ENCODE measurements around the gene PITPNM3.

PITPNM3 gene

DNA sequence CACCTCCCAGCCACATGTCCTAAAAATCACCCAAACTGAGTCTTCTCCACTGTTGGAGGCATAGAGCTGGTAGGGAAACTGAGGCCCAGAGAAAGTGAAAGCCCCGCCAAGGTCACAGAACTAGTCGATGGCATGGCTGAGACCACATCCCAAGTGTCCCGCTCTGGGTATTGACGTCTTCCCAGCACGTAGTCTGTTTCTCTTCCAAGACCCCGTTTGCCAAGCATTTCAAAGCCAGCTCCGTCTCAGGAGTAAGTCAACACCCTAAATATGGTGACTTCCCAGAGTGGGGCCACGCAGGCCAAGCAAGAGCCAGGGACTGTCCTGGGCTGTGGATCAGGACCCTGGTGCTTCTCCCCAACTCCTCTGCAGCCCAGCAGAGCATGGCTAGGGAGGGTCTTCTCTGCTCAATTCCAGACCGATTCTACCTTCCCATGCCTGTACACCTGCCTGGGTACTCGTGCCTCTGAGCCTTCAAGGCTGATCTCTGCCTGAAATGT, 19.7 kb downstream of the PITPNM3 start:
- DNase-seq (ENCODE audit: low read depth): no peak
- no peak overlapping the region for H3K4me3 ChIP-seq (ENCODE audit: low read length)
- TF ChIP-seq CTCF (conservative IDR thresholded peaks at IDR 0.05; ENCODE audit: low read length): no peak

GRCh38 chr17:6536053-6536452, 20.3 kb downstream of the PITPNM3 start:
- H3K4me3 ChIP-seq (ENCODE audit: low read length): no peak overlapping the region
- no peak for TF ChIP-seq CTCF (conservative IDR thresholded peaks at IDR 0.05; ENCODE audit: low read length)
- no peak for DNase-seq (ENCODE audit: low read depth)

- no peak for DNase-seq (ENCODE audit: low read depth)
- no peak overlapping the region for H3K4me3 ChIP-seq (ENCODE audit: low read length)
- TF ChIP-seq CTCF (conservative IDR thresholded peaks at IDR 0.05; ENCODE audit: low read length): no peak
These were observed 21.4 kb downstream of the PITPNM3 start for GRCh38 chr17:6534846-6535514.

GRCh38 chr17:6532441-6532885, 23.9 kb downstream of the PITPNM3 start:
- no peak for TF ChIP-seq CTCF (conservative IDR thresholded peaks at IDR 0.05; ENCODE audit: low read length)
- H3K4me3 ChIP-seq (ENCODE audit: low read length): no peak overlapping the region
- DNase-seq (ENCODE audit: low read depth): no peak

GRCh38 chr17:6531575-6531974, 24.8 kb downstream of the PITPNM3 start:
- no peak for DNase-seq (ENCODE audit: low read depth)
- TF ChIP-seq CTCF (conservative IDR thresholded peaks at IDR 0.05; ENCODE audit: low read length): no peak
- H3K4me3 ChIP-seq (ENCODE audit: low read length): no peak overlapping the region

GRCh38 chr17:6530324-6530920, 25.9 kb downstream of the PITPNM3 start:
- DNase-seq (ENCODE audit: low read depth): no peak
- no peak for TF ChIP-seq CTCF (conservative IDR thresholded peaks at IDR 0.05; ENCODE audit: low read length)
- H3K4me3 ChIP-seq (ENCODE audit: low read length): no peak overlapping the region

- TF ChIP-seq CTCF (conservative IDR thresholded peaks at IDR 0.05; ENCODE audit: low read length): no peak
- no peak for DNase-seq (ENCODE audit: low read depth)
- H3K4me3 ChIP-seq (ENCODE audit: low read length): no peak overlapping the region
These were observed 27.8 kb downstream of the PITPNM3 start for GRCh38 chr17:6528557-6528956.
